Panc1 (cell line): ENCODE data around the gene PCSK2. TPM values are rescaled to one million over a fixed set of nuclear protein-coding genes. Genes with fewer than 3 reads are reported as not detected.

ENCODE experiments used
- ATAC-seq: fragments of 200-7000 bp; cut with Tn5 transposase; 2 replicates; pipeline ENCODE4 v1.9.1; 2020; ENCODE audit warnings: mild to moderate bottlenecking, moderate library complexity
- Bru-seq: library from RNA; stranded (reverse); fragments of 400-500 nt; gene quantifications from one replicate; lab custom pipeline; 2021; lab: Mats Ljungman, UMichigan
- BruChase-seq, 2 experiments: library from RNA; stranded (reverse); fragments of 400-500 nt; gene quantifications; one replicate each; lab custom pipeline; 2021; lab: Mats Ljungman, UMichigan
- BruUV-seq: library from RNA; stranded (reverse); fragments of 400-500 nt; replicated peaks from 2 replicates; lab custom pipeline; 2021; lab: Mats Ljungman, UMichigan
- CTCF ChIA-PET: fragments of 300-600 bp; sonication (Branson Sonifier 250); formaldehyde crosslinking; loops from one replicate; lab custom pipeline; 2022; ENCODE audit warnings: antibody characterized with exemption; lab: Charles Lee
- POLR2A ChIA-PET: fragments of 300-600 bp; sonication (Branson Sonifier 250); formaldehyde crosslinking; loops from one replicate; lab custom pipeline; 2022; ENCODE audit warnings: antibody characterized with exemption; lab: Charles Lee
- DNase-seq: peaks from one replicate; pipeline ENCODE4 v3.0.0-alpha.2; 2010; ENCODE audit warnings: low read depth, low spot score
- H3K27ac ChIP-seq: 2 replicates; pipeline ENCODE4 v1.5.1; 2011; ENCODE audit warnings: mild to moderate bottlenecking, low read length, inconsistent platforms
- H3K27me3 ChIP-seq: fragments of 200-500 bp; sonication (Bioruptor generic); 2 replicates; pipeline ENCODE4 v1.6.0; 2014; ENCODE audit warnings: low read length, inconsistent platforms; ENCODE audit not compliant: control insufficient read depth, insufficient read depth
- H3K36me3 ChIP-seq: fragments of 200-500 bp; sonication (Bioruptor generic); 2 replicates; pipeline ENCODE4 v1.5.1; 2014; ENCODE audit warnings: inconsistent platforms, mild to moderate bottlenecking, low read length, moderate library complexity; ENCODE audit not compliant: control insufficient read depth, insufficient read depth
- H3K4me1 ChIP-seq: 2 replicates; pipeline ENCODE4 v1.5.1; 2011; ENCODE audit warnings: inconsistent platforms, mild to moderate bottlenecking, low read length, moderate library complexity; ENCODE audit not compliant: control insufficient read depth, insufficient read depth
- H3K4me3 ChIP-seq, 2 experiments: 2 replicates each; pipeline ENCODE4 v1.5.1; 2011 to 2012; ENCODE audit warnings: low read depth in 2 of 2, low read length in 2 of 2, mild to moderate bottlenecking in 2 of 2, inconsistent platforms in 1 of 2, moderate library complexity in 1 of 2
- H3K9me3 ChIP-seq: fragments of 200-500 bp; sonication (Bioruptor generic); 2 replicates; pipeline ENCODE4 v1.5.1; 2014; ENCODE audit warnings: low read depth, mild to moderate bottlenecking, inconsistent platforms, low read length, moderate library complexity; ENCODE audit not compliant: control insufficient read depth, insufficient read depth
- CTCF ChIP-seq: fragments of 450-650 bp; IDR thresholded peaks from 2 replicates; pipeline ENCODE4 v1.5.1; 2017; ENCODE audit warnings: mild to moderate bottlenecking
- POLR2AphosphoS5 ChIP-seq: IDR thresholded peaks from 2 replicates; pipeline ENCODE4 v1.6.1; 2012; ENCODE audit warnings: mild to moderate bottlenecking, low read depth, low read length, moderate library complexity
- SIN3A ChIP-seq: IDR thresholded peaks from 2 replicates; pipeline ENCODE4 v1.6.1; 2012; ENCODE audit warnings: low read depth, mild to moderate bottlenecking, low read length, moderate library complexity, borderline replicate concordance; ENCODE audit not compliant: insufficient read depth
- TCF7L2 ChIP-seq: IDR thresholded peaks from 2 replicates; pipeline ENCODE4 v1.6.1; 2011; ENCODE audit warnings: mild to moderate bottlenecking, low read depth, low read length, inconsistent platforms
- in situ Hi-C: cut with HindIII; loops from 2 replicates; pipeline ENCODE4 v1.10.0; 2016; ENCODE audit warnings: low sequenced_read_pairs, low pct_unique_long_range_greater_than_20kb
- intact Hi-C: fragments of 100-400 bp; cut with micrococcal nuclease; formaldehyde crosslinking; loops from one replicate; pipeline ENCODE4 v1.10.0; 2022; ENCODE audit not compliant: unreplicated experiment
- long read RNA-seq: library from polyadenylated mRNA; unstranded; transcript quantifications from one replicate; pipeline ENCODE4 v2.0.0, GENCODE V29; 2021; ENCODE audit not compliant: unreplicated experiment
- polyA plus RNA-seq: library from polyadenylated mRNA; unstranded; fragments of >200 nt; gene quantifications from one replicate; pipeline ENCODE4 v1.2.1, GENCODE V29; 2012; ENCODE audit warnings: missing spikeins; ENCODE audit not compliant: insufficient read length
- total RNA-seq: library from RNA; stranded (reverse); gene quantifications from one replicate; pipeline ENCODE4 v1.2.1, GENCODE V29; 2021; ENCODE audit not compliant: unreplicated experiment
- TF ChIP-seq, protein P1 (sequence below), 2 experiments: IDR thresholded peaks; 2 replicates each; pipeline ENCODE4 v1.6.1; 2011 to 2012; ENCODE audit warnings: low read depth in 2 of 2, control low read depth in 1 of 2, low read length in 1 of 2, mild to moderate bottlenecking in 1 of 2, moderate library complexity in 1 of 2; ENCODE audit not compliant: insufficient read depth in 1 of 2

Gene PCSK2
- not detected for total RNA-seq
- not detected for polyA plus RNA-seq
- Bru-seq, nascent RNA = percentile 1 among the genes with signal in this experiment
- percentile 0 among the genes with signal in this experiment for BruChase-seq, experiment 1, labeled RNA remaining after a 2-hour chase
- percentile 0 among the genes with signal in this experiment for BruChase-seq, experiment 2, labeled RNA remaining after a 6-hour chase
- long read RNA-seq = 0 reads

DNA sequence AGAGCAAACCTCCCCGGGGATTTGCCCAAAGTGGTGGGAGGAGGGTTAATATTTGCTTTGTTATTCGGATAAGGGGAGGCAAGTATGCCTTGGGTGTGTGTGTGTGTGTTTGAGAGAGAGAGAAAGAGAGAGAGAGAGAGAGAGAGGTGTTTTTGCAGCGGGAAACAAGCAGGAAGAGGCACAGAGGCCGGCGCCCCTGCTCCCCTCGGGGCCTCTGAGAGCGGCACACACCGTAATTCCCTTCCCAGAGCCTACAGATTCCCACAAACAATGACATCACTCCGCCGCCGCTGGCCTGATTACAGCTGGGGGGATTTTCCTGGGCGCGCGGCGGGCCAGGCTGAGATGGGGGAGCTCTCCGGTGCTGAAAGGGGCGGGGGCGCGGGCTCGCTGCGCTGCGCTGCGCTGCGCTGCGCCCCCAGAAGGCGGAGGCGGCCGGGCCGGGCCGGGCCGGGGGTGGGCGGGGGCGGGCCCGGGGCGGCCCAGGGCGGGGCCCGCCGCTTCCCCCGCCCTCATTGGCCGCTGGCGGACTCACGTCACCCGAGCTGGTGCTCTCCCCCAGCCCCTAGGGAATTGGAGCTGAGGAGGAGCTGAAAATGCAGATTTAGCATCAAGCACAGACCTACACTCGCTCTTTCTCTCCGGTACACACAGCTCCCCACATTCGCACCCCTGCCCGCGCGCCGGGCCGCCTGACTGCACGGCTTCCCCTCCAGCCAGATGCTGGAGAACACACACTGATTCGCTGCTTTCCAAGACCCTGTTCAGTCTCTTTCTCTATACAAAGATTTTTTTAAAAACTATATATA lies at the start of gene PCSK2:
Gene PCSK2, plus strand, starts transcription at position 631 of the 809 bp plus-strand sequence. CDS start 266 bp downstream, outside the sequence.
- ATAC-seq = peak; percentile 51
- no peaks in the 10 kb centered on the region for H3K9me3 ChIP-seq

DNA sequence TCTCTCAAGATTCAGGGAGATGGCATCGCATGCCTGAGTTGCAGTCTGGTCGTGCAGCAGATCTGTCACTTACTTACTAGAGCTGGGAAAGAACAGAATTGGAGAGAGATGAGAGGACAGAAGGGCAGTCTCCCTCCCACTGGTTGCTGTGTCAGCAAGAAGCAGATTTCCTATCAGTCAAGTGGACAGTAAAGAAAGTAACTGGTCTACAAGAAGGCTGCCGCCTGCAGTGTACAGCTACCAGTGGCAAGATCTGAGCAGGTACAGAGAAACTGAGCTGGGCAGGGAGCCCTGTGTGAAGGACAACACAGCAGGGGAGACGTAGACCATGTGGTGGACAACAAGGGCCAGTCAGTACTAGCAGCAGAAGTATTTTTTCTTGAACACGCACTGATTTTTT lies 49.5 kb upstream of the PCSK2 start:
- H3K4me3 ChIP-seq = no peak overlapping the region
- H3K27me3 ChIP-seq = no peaks in the 10 kb centered on the region
- CTCF ChIA-PET = no interaction called here
- no peaks in the 10 kb centered on the region for H3K4me1 ChIP-seq
- BruUV-seq = no TSS peak
- no peaks in the 10 kb centered on the region for H3K36me3 ChIP-seq
- TF ChIP-seq, protein P1, sequence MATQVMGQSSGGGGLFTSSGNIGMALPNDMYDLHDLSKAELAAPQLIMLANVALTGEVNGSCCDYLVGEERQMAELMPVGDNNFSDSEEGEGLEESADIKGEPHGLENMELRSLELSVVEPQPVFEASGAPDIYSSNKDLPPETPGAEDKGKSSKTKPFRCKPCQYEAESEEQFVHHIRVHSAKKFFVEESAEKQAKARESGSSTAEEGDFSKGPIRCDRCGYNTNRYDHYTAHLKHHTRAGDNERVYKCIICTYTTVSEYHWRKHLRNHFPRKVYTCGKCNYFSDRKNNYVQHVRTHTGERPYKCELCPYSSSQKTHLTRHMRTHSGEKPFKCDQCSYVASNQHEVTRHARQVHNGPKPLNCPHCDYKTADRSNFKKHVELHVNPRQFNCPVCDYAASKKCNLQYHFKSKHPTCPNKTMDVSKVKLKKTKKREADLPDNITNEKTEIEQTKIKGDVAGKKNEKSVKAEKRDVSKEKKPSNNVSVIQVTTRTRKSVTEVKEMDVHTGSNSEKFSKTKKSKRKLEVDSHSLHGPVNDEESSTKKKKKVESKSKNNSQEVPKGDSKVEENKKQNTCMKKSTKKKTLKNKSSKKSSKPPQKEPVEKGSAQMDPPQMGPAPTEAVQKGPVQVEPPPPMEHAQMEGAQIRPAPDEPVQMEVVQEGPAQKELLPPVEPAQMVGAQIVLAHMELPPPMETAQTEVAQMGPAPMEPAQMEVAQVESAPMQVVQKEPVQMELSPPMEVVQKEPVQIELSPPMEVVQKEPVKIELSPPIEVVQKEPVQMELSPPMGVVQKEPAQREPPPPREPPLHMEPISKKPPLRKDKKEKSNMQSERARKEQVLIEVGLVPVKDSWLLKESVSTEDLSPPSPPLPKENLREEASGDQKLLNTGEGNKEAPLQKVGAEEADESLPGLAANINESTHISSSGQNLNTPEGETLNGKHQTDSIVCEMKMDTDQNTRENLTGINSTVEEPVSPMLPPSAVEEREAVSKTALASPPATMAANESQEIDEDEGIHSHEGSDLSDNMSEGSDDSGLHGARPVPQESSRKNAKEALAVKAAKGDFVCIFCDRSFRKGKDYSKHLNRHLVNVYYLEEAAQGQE (IDR thresholded peaks at IDR 0.05; ENCODE audit: insufficient read depth in 1 of 2, low read depth in 2 of 2, low read length in 1 of 2) = no peak
- TF ChIP-seq TCF7L2 = no peak
- no peak for TF ChIP-seq CTCF
- TF ChIP-seq SIN3A = no peak
- no peak for TF ChIP-seq POLR2AphosphoS5
- in situ Hi-C loops = no loop called here
- ATAC-seq = no peak
- H3K9me3 ChIP-seq = no peaks in the 10 kb centered on the region
- POLR2A ChIA-PET = no interaction called here
- H3K27ac ChIP-seq = no peak overlapping the region
- no peak for DNase-seq
- intact Hi-C loops = no loop called here

More for the DNA sequence above, at the start of gene PCSK2:
- BruUV-seq = no TSS peak
- no peak for DNase-seq
- H3K4me3 ChIP-seq = peak within 1 kb of the TSS in 1 of 2 experiments; percentile 5; a peak in 1 of 4 replicates
- intact Hi-C loops (no loop called here), in situ Hi-C loops (no loop called here)
- peaks cover 14% of the 10 kb centered on the region for H3K27me3 ChIP-seq
- H3K27ac ChIP-seq = no peak within 1 kb of the TSS
- no peak for TF ChIP-seq TCF7L2
- TF ChIP-seq, protein P1 (IDR thresholded peaks at IDR 0.05; ENCODE audit: insufficient read depth in 1 of 2, low read depth in 2 of 2, low read length in 1 of 2) = peak; percentile 36 to 65; a peak in 1 of 4 replicates
- no peak for TF ChIP-seq SIN3A
- 0 out of 2 replicates have a peak, but pooled peaks cover 2% of the 10 kb centered on the region for H3K4me1 ChIP-seq
- H3K36me3 ChIP-seq = no peaks in the 10 kb centered on the region
- ChIA-PET CTCF (no interaction called here), POLR2A (no interaction called here)
